Pancreas (tissue), 10 donors: ENCODE data around the gene KDSR. TPM values are rescaled to one million over a fixed set of nuclear protein-coding genes. Genes with fewer than 3 reads are reported as not detected.

Experiments used
- ATAC-seq, 4 donors: fragments of 200-7000 bp; cut with Tn5 transposase; one replicate each; pipeline versions ENCODE4 v1.8.0 to v1.9.1; 2020; ENCODE audit warnings: mild to moderate bottlenecking in 4 of 4, moderate library complexity in 4 of 4
- DNase-seq, 6 donors: peaks; one replicate each; pipeline ENCODE4 v3.0.0-alpha.2; 2020
- FAIRE-seq: peaks from 2 replicates; lab custom pipeline; 2012; peaks lifted over from hg19 to GRCh38; lab: Jason Lieb, UNC
- H3K27ac ChIP-seq, 4 donors: fragments of 200-600 bp; sonication (generic); 1 replicate in 3 of 4; 2 replicates in 1 of 4; pipeline versions ENCODE4 v1.5.0 to v1.8.0; 2020
- H3K27me3 ChIP-seq, 4 donors: fragments of 200-600 bp; one replicate each; pipeline ENCODE4 v1.8.0; 2021
- H3K36me3 ChIP-seq, 3 donors: fragments of 200-600 bp; sonication (generic) in 1 of 3; one replicate each; pipeline versions ENCODE4 v1.5.0 to v1.8.0; 2020 to 2021
- H3K4me1 ChIP-seq, 3 donors: fragments of 200-600 bp; one replicate each; pipeline ENCODE4 v1.8.0; 2021
- H3K4me3 ChIP-seq, 4 donors: fragments of 200-600 bp; sonication (generic) in 2 of 4; one replicate each; pipeline versions ENCODE4 v1.5.0 to v1.8.0; 2020 to 2021
- H3K9me3 ChIP-seq, 4 donors: fragments of 200-600 bp; one replicate each; pipeline ENCODE4 v1.8.0; 2021
- WGBS, 2 donors: extraction: QIAGEN DNeasy Blood & Tissue Kit; methylation state at CpG; one replicate each; pipeline ENCODE4 v1.1.7; 2013; 5-methylcytosine and 5-hydroxymethylcytosine counted together
- intact Hi-C, 3 donors: fragments of 100-400 bp; cut with DNase I; formaldehyde crosslinking; loops; one replicate each; pipeline versions ENCODE4 v1.11.1 to v1.14.2; 2022
- polyA plus RNA-seq, 2 donors: library from polyadenylated mRNA; stranded (reverse); fragments of 200-250 nt; gene quantifications; one replicate each; pipeline ENCODE4 v1.2.3, GENCODE V29; 2013
- total RNA-seq, 6 donors: library from RNA; stranded (reverse); fragmentation: NEBNext Ultra II Directional in 4 of 6; extraction: Animal tissue kit (Norgen Biotek cat#: 25700) in 4 of 6; gene quantifications; one replicate each; pipeline versions ENCODE4 v1.2.1 to v1.2.4, GENCODE V29; 2021 to 2023
- TF ChIP-seq, protein P1 (sequence below), 4 donors: fragments of 200-600 bp; sonication (generic) in 3 of 4; IDR thresholded peaks; one replicate each; pipeline versions ENCODE4 v1.5.0 to v1.8.0; 2021; ENCODE audit warnings: antibody characterized with exemption in 4 of 4
- donor health status: healthy with polysubstance abuse.
- donor health status: DM: no; HTN: no; CAD: no; lungs with moderate emphysema.
- donor health status: DM: no; HTN: no; CAD: no.
- donor health status: control.
- donor health status: control.
- donor health status: Bipolar disorder and iron deficiency.
- donor health status: DM: yes; HTN: yes; CAD: no.
- donor health status: DM: no; HTN: no; CAD: no.
- donor health status: DM: no; HTN: no; CAD: no.
- donor health status: DM: yes; HTN: yes; CAD: no.

KDSR gene
- total and polyA plus RNA-seq, 8 donors: 4.8 to 37.2 (median 20.4) TPM

DNA sequence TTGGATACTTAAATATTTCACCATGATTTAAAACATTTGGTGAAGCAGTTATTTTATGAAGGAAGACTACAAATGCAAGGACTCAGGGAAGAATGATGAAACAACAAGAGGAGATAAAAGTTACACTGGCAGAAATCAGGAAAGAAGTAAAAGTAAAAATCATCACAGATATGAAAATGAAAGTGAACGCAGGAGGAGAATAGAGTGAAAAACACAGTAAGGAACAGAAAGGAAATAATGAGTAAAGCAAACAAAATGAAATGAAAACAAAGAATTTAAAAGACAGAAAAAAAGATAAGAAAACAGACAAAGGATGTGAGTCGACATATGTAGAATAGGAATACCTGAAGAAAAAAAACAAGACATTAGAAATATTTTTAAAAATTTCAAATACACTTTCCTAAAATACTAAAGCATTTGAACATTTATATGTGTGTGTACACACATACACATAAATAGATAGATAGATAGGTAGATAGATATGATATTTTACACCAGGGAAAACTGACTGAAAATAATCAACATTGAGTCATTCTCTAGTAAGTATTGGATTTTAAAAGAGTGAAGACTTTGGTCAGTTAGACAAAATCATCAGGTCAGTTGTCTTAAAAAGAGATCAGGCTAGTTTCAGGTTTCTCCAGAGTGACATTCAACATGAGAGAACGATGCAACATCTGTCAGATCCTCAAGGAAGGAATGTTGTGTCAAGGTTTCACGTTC lies 12.1 kb upstream of the KDSR start:
- Histone ChIP-seq H3K4me1 (no peaks in the 10 kb centered on the region), H3K36me3 (no peaks in the 10 kb centered on the region), H3K27me3 (no peaks in the 10 kb centered on the region), H3K27ac (no peak overlapping the region), H3K9me3 (no peaks in the 10 kb centered on the region), H3K4me3 (no peak overlapping the region)
- WGBS, 2 donors: 62 to 69% methylated on average over 4 of the region's 4 CpGs
- TF ChIP-seq, protein P1, sequence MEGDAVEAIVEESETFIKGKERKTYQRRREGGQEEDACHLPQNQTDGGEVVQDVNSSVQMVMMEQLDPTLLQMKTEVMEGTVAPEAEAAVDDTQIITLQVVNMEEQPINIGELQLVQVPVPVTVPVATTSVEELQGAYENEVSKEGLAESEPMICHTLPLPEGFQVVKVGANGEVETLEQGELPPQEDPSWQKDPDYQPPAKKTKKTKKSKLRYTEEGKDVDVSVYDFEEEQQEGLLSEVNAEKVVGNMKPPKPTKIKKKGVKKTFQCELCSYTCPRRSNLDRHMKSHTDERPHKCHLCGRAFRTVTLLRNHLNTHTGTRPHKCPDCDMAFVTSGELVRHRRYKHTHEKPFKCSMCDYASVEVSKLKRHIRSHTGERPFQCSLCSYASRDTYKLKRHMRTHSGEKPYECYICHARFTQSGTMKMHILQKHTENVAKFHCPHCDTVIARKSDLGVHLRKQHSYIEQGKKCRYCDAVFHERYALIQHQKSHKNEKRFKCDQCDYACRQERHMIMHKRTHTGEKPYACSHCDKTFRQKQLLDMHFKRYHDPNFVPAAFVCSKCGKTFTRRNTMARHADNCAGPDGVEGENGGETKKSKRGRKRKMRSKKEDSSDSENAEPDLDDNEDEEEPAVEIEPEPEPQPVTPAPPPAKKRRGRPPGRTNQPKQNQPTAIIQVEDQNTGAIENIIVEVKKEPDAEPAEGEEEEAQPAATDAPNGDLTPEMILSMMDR (IDR thresholded peaks at IDR 0.05): no peak
- ATAC-seq (no peak), FAIRE-seq (no peak), DNase-seq (no peak)
- intact Hi-C loops: no loop called here

DNA sequence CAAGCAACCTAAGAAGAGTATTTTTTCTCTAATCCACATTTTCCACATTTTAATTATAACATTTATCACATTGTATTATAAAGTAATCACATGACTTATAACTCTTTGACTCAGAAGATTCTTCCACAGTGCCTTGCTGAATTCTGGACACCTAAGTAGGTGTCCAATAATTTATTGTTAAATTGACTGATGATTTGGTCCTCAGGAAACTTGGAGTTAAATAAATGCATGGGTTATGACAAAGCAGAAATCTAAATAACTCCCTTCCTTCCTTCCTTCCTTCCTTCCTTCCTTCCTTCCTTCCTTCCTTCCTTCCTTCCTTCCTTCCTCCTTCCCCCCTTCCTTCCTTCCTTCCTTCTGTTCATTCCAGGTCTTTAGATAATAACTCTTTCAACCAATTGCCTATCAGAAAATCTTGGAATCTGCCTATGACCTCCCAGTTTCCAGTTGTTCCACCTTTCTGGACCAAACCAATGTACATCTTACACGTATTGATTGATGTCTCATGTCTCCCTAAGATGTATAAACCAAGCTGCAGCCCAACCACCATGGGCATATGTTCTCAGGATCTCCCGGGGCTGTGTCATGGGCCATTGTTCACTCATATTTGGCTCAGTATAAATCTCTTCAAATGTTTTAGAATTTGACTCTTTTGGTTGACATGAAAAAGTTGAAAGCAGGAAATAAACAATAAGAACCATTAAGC lies 10.4 kb upstream of the KDSR start:
- Histone ChIP-seq H3K4me1 (no peaks in the 10 kb centered on the region), H3K27ac (no peak overlapping the region), H3K9me3 (no peaks in the 10 kb centered on the region), H3K4me3 (no peak overlapping the region), H3K36me3 (no peaks in the 10 kb centered on the region), H3K27me3 (no peaks in the 10 kb centered on the region)
- ATAC-seq: no peak
- DNase-seq: no peak
- intact Hi-C loops: no loop called here
- FAIRE-seq: no peak
- WGBS, 2 donors: 71 to 78% methylated on average over 2 of the region's 2 CpGs
- TF ChIP-seq, protein P1 (IDR thresholded peaks at IDR 0.05): no peak

DNA sequence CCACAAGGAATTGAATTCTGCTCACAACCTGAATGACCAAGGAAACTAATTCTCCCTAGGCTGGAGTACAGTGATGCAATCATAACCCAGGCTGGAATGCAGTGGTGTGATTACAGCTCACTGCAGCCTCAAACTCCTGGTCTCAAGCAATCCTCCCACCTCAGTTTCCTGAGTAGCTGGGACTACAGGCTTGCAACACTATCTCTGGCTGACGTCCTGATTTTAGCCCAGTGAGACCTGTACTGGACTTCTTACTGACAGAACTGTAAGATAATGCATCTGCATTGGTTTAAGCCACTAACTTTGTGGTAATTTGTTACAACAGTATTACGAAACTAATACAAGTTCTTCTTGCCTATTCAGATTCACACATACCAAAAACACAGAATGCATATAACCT lies 9.5 kb upstream of the KDSR start:
- intact Hi-C loops: no loop called here
- ATAC-seq: no peak
- WGBS, 2 donors: 69 to 73% methylated on average over 2 of the region's 2 CpGs

DNA sequence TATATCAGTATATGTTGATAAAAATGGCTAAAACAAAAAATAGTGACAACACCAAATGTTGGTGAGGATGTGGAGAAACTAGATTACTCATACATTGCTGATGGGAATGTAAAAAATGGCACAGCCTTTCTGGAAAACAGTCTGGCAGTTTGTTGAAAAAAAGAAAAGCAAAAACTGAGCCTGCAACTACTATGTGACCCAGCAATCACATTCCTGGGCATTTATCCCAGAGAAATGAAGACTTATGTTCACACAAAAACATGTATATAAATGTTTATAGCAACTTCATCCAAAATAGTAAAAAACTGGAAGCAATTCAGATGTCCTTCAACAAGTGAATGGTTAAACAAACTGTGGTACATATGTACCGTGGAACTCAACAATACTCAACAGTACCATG lies 7.5 kb upstream of the KDSR start:
- DNase-seq: no peak
- WGBS, 2 donors: 58 to 79% methylated on average over 1 of the region's 1 CpG
- Histone ChIP-seq H3K4me3 (no peak overlapping the region), H3K4me1 (no peaks in the 10 kb centered on the region), H3K27ac (no peak overlapping the region), H3K9me3 (no peaks in the 10 kb centered on the region), H3K36me3 (no peaks in the 10 kb centered on the region), H3K27me3 (no peaks in the 10 kb centered on the region)
- TF ChIP-seq, protein P1 (IDR thresholded peaks at IDR 0.05): no peak
- FAIRE-seq: no peak
- no peak for ATAC-seq
- intact Hi-C loops: no loop called here

More for the DNA sequence above, 9.5 kb upstream of the KDSR start:
- no peak overlapping the region for H3K4me3 ChIP-seq
- DNase-seq (no peak), FAIRE-seq (no peak)
- H3K9me3 ChIP-seq: no peaks in the 10 kb centered on the region
- H3K27me3 ChIP-seq: no peaks in the 10 kb centered on the region
- TF ChIP-seq, protein P1 (IDR thresholded peaks at IDR 0.05): no peak
- H3K36me3 ChIP-seq: no peaks in the 10 kb centered on the region
- no peak overlapping the region for H3K27ac ChIP-seq
- H3K4me1 ChIP-seq: no peaks in the 10 kb centered on the region

DNA sequence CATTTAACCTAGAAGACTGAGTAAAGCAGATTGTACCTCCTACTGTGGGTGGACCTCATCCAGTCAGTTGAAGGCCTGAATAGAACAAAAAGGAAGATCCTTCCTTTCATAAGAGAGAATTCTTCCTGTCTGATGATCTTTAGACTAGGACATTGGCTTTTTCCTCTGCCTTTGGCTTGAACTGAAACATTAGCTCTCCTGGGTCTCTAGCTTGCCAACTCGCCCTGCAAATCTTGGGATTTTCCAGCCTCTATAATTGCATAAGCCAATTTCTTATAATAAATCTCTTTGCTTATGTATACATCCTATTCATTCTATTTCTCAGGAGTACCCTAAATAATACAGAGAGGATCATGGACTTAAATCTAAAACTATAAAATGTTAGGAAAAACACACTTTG lies 6.2 kb upstream of the KDSR start:
- WGBS, 2 donors: 69 to 82% methylated on average over 1 of the region's 1 CpG
- TF ChIP-seq, protein P1 (IDR thresholded peaks at IDR 0.05): no peak
- H3K9me3 ChIP-seq: no peaks in the 10 kb centered on the region
- DNase-seq (no peak), ATAC-seq (no peak), FAIRE-seq (no peak)
- H3K4me1 ChIP-seq: peaks cover 0 to 4% (median 0%) of the 10 kb centered on the region in 3 donors
- no peak overlapping the region for H3K4me3 ChIP-seq
- no peak overlapping the region for H3K27ac ChIP-seq
- no peaks in the 10 kb centered on the region for H3K36me3 ChIP-seq
- intact Hi-C loops: no loop called here
- no peaks in the 10 kb centered on the region for H3K27me3 ChIP-seq
